GM19025 (cell line): ENCODE data around the gene LCN6.

Experiments used
- ATAC-seq: cut with Tn5 transposase; IDR thresholded peaks from one replicate; pipeline ENCODE4 v1.9.1; 2021; ENCODE audit warnings: mild to moderate bottlenecking, low read depth, moderate library complexity; ENCODE audit not compliant: unreplicated experiment

The LCN6 gene

GRCh38 chr9:136746155-136746490, 2.2 kb downstream of the LCN6 start:
- ATAC-seq: no peak

GRCh38 chr9:136745389-136746154, 2.8 kb downstream of the LCN6 start:
- ATAC-seq: no peak

DNA sequence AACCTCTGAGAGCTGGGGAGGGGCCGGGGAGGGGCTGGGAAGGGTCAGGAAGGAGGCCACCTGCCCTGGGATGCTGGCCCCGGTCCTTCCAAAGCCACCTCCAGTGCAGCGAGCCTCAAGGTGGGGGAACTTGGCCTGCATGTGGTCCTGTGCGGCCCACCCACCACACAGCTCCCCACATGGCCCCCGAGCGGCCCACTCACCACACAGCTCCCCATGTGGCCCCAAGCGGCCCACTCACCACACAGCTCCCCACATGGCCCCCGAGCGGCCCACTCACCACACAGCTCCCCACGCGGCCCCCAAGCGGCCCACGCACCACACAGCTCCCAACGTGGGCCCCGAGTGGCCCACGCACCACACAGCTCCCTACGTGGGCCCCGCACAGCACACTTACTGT, 3.6 kb downstream of the LCN6 start:
- no peak for ATAC-seq

DNA sequence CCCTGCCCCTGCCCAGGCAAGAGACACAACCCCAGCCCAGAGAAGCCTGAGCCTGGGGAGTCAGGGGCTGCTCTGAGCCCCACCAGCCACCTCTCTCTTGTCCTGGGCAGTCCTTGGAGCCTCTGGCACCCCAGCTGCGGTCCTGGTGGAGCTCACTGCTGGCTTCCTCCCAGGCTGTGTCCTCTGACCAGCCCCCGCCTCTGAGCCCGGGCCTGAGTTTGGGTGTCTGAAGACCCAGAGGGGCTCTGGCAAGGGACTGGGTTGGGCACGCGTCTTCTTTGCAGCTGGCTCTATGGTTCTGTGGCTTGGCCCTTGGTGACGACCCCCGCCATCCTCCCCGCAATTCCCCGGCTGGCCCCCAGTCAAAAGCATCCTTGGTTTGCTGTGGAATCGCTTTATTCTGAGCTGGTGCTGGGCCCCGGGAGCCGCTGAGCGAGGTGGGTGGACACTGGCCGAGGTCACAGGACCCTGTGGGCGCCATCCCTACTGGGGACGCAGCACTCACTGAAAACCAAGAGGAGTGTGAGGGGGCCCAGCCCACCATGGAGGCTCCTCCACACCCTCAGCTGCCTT, 4.6 kb downstream of the LCN6 start:
- no peak for ATAC-seq

GRCh38 chr9:136742591-136743391, 5.5 kb downstream of the LCN6 start, which contains the start of gene LCN10:
TSS of gene LCN10 (minus strand) at chr9:136742940. CDS start at chr9:136742903, 37 bp downstream.
- no peak for ATAC-seq

- ATAC-seq: no peak
Measured at GRCh38 chr9:136741883-136742571, 6.3 kb downstream of the LCN6 start.

DNA sequence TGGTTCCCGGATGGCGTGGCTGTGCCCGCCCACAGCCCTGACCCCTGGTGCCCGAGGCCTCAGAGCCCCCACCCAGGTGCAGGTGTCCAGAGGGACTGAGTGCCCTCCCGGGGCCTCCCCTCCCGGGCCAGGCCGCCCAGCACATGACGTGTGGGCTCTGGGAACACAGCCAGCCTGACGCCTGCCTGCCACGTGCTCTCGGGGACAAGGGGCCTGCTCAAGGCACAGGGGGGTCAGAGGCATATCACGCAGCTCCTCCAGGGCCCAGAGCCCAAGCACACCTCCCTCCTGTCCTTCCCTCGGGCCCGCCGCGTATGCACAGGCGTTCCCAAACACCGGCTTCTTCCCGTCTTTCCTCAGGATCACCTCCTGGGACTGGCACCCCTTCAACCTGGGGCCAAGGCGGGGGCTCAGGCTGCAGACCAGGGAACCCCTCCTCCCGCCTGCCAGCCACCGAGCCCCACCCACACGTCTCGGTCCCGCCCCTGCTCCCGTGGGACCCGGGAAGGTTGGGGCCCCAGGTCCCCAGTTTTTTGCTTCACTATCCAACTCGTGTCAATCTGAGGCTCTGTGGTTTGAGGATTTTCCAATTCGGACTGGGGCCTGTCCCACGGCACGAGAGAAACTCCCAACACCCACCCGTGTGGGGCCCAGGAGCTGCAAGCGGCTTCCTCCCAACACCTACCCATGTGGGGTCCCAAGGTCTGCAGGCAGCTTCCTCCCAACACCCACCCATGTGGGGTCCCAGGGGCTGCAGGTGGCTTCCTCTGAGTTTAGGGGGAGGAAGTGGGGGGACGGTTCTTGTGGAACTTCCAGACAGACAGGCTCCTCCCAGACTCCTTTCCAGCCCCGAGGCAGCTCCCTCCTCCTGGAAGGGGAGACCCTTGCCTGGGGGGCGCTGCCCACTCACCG, 7.1 kb downstream of the LCN6 start:
- ATAC-seq: no peak

DNA sequence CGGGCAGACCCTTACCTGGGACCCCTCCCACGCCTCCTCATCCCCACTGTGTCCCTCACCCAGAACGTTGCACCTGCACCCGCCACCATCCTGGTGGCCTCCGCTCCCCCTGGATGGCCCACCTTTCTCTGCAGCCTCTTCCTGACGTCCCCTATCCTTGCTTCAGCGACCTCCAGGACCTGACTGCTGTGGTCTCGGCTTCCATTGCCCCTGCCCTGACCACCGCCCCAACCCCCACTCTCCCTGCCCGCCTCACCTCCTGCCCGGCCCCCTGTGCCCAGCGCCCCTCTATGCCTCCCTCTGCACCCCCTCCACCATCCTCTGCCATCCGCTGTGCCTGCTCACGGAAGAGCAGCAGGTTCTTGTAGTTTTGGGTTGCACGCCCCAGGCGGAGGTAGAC, 7.8 kb downstream of the LCN6 start:
- no peak for ATAC-seq

GRCh38 chr9:136740069-136740468, 8.3 kb downstream of the LCN6 start:
- no peak for ATAC-seq

DNA sequence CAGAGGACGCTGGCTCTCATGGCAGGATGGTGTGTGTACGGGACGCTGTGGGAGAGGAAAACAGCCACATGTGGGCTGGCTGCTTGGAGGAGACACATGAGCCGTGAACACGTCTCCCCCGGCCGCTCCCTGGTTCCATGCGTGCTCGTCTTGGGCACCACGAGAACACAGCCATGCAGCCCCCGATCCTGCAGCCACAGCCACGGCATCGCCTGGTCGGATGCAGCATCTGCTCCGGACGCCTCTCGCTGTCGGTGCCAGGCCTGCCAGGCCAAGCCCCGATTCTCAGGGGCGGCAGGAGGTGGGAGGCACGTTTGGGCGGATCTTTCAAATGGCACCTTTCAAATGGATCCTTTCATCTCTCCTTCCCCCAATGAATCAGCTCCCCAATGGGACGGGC, 8.8 kb downstream of the LCN6 start:
- no peak for ATAC-seq

GRCh38 chr9:136738960-136739359, 9.4 kb downstream of the LCN6 start:
- no peak for ATAC-seq

DNA sequence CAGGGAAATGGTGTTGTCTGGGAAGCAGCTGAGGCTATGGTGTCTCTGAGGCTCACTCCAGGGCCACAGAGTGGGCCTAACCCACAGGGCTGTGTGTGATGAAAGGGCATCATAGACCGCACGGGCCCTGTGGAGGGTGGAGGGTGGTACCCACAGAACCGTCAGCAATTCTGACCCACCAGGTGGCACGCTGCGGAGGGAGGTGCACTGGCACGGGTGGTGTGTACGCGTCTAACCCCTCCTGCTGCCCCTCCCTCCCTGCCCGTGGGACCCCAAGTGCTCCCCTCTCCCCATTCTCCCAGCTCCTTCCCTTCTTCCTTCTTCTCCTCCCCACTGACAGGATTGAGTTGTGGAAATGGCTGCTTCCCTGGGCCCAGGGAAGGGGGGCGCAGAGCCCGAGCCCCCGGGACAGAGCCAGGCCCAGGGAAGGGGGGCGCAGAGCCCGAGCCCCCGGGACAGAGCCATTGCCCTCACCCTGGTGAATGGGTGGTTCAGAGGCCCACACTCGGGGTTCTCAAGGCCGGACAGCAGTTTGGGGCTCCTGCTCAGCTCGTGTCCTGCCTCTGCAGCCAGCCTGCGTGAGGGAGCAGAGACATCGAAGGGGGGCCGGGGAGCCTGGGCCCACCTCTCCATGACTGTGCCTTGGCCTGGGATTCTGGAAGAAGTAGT, 12.4 kb downstream of the LCN6 start:
- no peak for ATAC-seq

DNA sequence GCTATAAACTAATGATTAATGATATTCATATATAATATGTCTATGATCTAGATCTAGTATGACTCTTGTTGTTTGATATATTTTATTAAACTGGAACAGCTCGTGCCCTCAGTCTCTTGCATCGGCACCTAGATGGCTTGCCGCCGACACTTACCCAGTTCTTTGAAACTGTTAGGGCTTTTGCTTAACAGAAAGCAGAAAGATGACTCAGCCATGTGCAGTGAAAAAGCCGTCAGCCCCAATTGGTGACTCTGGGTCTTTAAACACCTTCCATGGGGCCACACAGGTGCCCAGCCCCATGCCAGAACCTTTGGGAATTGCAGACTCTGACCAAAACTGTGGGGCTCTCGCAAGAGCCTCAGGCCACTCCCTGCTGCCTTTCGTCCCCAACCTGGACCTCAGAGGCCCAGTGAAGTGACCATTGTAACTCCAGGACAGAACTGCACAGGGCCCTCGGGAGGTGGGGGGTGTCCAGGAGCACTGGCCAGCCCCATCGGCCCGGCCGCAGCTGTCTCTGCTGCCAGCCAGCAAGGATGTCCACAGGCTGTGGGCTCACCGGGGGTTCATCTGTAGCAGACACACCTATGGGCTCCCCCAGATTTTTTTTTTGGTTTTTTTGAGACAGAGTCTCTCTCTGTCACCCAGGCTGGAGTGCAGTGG, 13.4 kb downstream of the LCN6 start:
- no peak for ATAC-seq

- no peak for ATAC-seq
Measured at GRCh38 chr9:136733611-136734010, 14.7 kb downstream of the LCN6 start.

DNA sequence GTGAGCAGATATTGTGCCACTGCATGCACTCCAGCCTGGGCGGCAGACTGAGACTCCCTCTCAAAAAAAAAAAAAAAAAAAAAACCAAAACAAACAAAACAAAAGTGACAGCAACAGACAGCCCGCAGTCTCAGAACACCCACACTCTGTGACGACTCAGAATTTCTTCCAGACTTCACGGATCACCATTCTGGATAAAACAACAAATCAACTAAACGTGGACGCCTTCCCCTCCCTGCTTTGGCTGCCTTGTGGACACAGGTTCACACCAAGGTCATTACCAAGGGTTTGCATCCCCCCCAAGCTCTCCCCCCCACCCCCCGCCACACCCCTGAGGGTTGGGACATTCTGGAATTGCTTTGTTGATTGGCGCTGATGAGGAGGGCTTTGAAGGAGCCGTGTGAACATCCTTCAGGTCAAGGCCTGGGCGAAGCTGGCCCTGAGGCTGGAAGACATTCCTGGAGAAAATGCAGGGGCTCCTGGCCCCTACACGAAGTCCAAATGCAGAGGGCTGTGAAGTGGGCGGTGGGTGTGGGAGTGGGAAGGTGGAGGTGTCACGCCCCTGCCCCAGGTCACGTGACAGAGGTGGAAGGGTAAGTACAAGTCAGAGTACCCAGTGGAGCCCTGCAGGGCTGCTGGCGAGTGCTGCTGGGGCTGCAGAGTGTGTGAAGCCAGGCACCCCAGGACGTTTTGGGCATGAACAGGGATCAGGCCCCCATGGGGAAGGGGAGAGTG, 15.7 kb downstream of the LCN6 start:
- no peak for ATAC-seq

DNA sequence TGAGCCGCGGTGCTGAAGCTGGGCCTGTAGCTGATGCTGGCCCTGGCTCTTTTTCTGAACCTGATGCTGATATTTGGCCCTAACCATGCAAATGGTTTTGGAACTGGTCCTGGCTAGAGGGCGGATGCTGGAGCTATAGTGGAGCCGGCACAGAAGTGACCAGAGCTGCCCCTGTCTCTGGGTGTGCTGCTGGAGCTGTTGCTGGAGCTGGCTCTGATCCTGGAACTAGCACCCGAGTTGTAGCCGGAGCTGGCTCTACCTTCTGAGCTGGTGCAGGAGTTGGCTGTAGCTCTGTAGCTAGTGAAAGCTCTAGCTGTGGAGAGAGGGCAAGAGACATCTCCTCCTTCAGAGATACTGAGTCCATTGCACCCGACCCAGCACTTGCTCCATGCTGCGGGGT, 18.4 kb downstream of the LCN6 start:
- ATAC-seq: no peak

DNA sequence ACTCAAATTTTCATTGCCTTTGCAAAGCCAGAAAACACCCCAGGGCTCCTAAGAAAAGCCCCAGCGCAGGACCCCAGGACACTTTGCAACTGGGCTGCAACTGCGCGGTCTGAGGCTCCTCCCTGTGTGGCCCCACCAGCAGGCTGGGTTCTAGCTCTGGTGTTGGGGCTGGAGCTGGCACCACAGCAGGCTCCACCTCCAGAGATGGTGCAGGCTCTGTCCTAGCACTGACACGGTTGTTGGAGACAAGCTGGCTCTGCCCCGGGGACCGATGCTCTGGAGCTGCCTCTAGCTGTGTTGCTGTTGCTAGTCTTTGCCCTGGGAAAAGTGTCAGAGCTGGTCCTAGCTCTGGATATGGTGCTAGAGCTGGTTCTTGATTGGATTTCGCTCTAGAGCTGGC, 19.2 kb downstream of the LCN6 start:
- no peak for ATAC-seq

DNA sequence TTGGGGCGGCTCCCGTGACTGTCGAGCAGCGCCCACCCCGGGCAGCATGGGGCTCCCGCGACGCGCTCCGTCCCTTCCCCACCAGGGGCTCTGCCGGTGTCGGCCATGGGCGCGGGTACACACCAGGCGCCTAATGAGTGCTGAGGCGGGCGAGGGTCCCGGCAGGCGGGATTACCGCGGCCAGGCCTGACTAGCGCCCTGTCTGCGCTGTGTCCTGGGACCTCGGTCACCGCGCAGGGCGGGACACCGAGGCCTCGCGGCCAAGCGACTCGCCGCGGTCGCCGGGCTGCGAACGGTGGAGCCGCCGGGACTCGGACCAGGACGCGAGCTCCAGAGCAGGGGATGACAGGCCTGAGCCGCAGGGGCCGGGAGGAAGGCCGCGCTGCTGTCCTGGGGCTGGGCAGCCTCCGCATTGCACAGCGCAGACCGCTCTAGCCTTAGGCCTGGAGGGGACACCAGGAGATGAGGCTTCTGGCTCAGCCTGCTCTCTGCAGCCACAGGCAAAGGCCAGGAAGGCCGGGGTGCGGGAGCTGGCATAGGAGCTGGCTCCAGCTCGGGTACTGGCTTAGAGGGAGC, 19.7 kb downstream of the LCN6 start:
- ATAC-seq: peak; percentile 14
